IPS-NIHi11 (cell line): ENCODE measurements around the gene CCR5.

Source experiments
- DNase-seq: peaks from one replicate; pipeline ENCODE4 v3.0.0; 2012; ENCODE audit warnings: mixed read lengths, low spot score

The CCR5 gene

DNA sequence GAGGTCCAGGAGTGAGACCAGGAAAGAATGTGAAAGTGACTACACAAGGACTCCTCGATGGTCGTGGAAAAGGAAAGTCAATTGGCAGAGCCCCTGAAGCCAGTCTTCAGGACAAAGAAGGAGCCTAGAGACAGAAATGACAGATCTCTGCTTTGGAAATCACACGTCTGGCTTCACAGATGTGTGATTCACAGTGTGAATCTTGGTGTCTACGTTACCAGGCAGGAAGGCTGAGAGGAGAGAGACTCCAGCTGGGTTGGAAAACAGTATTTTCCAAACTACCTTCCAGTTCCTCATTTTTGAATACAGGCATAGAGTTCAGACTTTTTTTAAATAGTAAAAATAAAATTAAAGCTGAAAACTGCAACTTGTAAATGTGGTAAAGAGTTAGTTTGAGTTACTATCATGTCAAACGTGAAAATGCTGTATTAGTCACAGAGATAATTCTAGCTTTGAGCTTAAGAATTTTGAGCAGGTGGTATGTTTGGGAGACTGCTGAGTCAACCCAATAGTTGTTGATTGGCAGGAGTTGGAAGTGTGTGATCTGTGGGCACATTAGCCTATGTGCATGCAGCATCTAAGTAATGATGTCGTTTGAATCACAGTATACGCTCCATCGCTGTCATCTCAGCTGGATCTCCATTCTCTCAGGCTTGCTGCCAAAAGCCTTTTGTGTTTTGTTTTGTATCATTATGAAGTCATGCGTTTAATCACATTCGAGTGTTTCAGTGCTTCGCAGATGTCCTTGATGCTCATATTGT is 10.8 kb upstream of the CCR5 start:
- DNase-seq, result no peak

GRCh38 chr3:46360907-46361306 is 9.8 kb upstream of the CCR5 start:
- peak; percentile 39 for DNase-seq

DNA sequence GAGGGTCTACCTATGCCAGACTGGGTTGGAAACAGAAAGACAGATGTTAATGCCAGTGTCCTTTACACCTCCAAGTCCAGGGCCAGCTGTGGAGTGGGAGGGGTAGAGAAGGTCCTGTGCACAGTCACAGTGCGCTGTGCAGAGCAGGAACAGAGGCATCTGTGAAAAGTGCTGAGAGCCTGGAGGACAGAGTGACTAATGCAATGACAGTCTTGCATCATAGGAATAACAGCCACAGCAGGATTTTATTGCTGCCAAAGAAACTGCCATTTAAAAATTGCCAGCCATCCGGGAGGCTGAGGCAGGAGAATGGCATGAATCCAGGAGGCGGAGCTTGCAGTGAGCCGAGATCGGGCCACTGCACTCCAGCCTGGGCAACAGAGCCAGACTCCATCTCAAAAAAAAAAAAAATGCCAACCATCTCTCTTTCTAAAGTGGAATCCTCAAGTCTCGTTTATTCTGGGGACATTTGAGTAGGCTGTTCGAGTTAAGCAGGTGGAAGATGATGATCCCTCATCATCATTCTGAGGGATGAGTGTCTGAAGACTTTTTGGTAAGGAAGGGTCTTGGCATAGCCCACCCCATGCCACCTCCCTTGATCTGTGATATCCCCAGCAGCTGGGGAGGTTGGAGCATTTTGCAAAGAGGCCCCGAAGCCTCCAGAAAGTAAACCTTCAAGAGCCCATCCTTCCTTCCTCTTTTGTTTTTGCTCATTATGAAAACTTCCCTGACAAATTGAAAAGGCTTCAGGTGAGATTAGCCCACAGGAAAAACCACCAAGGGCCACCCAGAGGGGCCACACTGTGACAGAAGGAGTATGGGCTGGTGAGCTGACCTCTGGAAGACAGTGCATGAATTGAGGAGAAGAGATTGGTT is 9.1 kb upstream of the CCR5 start:
- no peak for DNase-seq

DNA sequence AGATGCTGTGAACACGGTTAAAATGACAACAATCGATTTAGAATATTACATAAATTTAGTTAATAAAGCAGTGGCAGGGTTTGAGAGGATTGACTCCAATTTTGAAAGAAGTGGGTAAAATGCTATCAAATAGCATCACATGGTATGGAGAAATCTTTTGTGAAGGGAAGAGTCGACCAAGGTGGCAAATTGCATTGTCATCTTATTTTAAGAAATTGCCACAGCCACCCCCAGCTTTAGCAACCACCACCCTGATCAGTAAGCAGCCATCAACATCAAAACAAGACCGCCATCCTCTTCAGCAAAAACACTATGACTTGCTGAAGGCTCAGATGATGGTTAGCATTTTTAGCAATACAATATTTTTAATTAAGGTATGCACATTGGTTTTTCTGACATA is 5.7 kb upstream of the CCR5 start:
- no peak for DNase-seq

DNA sequence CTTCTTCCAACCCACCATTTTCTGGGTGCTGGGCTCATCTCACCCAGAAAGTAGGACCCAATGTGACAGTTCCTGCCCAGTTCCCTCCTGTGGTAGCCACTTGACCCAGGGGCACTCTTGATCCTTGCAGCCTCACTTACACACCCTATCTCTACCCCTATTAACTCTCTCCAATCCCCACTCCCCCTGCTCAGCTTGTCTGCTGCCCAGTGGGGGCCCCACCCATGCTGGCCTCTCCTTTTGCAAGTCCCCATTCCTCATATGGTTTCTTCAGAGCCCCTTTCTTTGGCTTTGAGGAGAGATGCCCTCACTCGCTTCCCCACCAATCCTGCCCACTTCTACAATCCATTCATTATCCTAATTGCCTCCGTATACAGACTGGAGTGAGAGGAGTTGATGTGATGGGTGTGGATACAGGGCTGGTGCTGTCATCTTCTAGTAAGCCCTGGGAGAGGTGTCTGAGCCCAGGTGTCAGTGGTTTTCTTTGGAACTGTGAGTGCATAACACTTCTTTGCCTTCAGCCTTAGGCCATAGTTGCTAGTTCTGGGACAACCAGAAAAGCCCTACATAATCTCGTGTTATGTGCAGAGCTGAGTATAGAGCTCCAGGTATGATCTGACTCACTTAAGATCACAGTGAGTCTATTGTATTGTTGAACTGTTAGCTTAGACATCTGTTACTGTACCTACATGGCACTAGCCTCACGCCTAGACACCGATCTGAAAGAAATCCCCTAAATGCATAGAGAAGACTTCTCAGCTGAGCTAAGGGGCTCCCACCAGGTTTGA is 4.8 kb upstream of the CCR5 start:
- DNase-seq, result no peak

DNA sequence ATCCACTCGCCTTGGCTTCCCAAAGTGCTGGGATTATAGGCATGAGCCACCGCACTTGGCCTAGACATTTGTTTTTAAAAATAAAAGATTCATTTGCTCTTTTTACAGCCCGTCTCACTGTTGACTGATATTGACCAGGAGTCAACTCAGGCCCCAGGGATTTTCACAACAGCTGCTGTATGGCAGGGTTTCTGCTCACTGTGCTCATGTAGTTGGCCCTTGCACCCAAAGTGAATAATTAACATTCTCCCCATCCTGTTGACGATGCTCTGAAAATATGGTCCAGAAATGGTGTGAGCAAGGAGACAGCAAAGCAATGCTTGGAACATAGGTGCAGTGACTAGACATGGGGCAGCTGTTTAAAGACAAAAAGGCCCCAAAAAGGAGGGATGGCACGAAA is 2.9 kb upstream of the CCR5 start:
- no peak for DNase-seq

GRCh38 chr3:46368569-46368968 is 2.2 kb upstream of the CCR5 start:
- peak; percentile 63 for DNase-seq

DNA sequence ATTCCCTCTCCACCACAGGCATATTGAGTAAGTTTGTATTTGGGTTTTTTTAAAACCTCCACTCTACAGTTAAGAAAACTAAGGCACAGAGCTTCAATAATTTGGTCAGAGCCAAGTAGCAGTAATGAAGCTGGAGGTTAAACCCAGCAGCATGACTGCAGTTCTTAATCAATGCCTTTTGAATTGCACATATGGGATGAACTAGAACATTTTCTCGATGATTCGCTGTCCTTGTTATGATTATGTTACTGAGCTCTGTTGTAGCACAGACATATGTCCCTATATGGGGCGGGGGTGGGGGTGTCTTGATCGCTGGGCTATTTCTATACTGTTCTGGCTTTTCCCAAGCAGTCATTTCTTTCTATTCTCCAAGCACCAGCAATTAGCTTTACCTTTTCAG is 1.6 kb upstream of the CCR5 start:
- no peak for DNase-seq

- DNase-seq, result no peak
Observed at GRCh38 chr3:46369675-46370132, 1.0 kb upstream of the CCR5 start.

GRCh38 chr3:46371519-46372340 is 984 bp downstream of the CCR5 start:
- no peak for DNase-seq

- DNase-seq, result peak; percentile 33
Observed at GRCh38 chr3:46372492-46373359, 2.0 kb downstream of the CCR5 start.

DNA sequence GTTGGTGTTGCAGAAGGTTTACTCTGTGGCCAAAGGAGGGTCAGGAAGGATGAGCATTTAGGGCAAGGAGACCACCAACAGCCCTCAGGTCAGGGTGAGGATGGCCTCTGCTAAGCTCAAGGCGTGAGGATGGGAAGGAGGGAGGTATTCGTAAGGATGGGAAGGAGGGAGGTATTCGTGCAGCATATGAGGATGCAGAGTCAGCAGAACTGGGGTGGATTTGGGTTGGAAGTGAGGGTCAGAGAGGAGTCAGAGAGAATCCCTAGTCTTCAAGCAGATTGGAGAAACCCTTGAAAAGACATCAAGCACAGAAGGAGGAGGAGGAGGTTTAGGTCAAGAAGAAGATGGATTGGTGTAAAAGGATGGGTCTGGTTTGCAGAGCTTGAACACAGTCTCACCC is 4.0 kb downstream of the CCR5 start:
- no peak for DNase-seq

GRCh38 chr3:46375218-46375617 is 4.5 kb downstream of the CCR5 start:
- no peak for DNase-seq

DNA sequence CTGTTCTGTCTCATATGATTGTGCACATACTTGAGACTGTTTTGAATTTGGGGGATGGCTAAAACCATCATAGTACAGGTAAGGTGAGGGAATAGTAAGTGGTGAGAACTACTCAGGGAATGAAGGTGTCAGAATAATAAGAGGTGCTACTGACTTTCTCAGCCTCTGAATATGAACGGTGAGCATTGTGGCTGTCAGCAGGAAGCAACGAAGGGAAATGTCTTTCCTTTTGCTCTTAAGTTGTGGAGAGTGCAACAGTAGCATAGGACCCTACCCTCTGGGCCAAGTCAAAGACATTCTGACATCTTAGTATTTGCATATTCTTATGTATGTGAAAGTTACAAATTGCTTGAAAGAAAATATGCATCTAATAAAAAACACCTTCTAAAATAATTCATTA is 5.1 kb downstream of the CCR5 start:
- DNase-seq, result no peak

DNA sequence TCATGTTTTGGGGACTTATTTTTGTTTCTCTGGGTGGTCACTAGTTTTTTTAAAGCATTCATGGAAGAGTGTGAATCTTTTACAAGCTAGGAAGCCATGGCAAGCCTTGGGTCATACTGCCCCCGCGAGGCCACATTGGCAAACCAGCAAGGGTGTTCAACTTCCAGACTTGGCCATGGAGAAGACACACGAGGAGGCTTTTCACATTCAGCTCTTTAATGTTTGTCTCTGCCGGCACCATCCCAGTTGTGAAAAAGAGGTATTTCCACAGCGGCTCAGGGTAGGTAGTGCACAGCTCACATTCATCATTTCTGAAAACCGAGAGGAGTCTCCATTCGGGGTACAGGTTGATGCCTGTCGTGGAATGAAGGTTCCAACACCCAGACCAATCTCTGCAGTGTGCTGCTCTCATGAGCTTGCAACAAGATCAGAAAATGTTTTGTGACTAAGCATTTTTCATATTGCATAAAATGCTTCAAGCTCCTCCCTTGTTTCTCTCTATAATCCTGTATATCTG is 7.7 kb downstream of the CCR5 start:
- peak; percentile 74 for DNase-seq

- DNase-seq, result no peak
Observed at GRCh38 chr3:46380471-46381221, 9.9 kb downstream of the CCR5 start.

DNA sequence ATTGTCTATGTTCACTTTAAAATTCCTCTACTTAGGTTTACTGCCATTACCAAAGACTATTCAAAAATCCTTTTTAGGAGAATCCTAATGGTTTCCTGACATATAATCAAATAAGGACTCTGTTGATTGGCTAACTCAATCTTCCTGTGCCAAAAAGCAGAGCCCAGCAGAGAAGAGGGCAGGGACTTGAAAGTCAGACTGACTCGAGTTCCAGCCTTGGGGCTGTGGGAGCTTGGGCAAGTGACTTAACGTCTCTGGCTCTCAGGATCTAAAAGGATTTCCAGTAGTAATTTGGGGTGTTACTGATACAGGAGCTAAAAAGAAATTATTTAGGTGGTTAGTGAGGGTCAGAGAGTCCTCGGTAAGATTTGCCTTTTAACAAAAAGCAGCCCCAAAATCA is 10.9 kb downstream of the CCR5 start:
- no peak for DNase-seq

GRCh38 chr3:46383211-46383950 is 12.6 kb downstream of the CCR5 start:
- no peak for DNase-seq

GRCh38 chr3:46383951-46384330 is 13.2 kb downstream of the CCR5 start:
- no peak for DNase-seq
